Frontal cortex (tissue), 4 donors: ENCODE measurements around the gene KRTAP19-3. TPM values are rescaled to one million over a fixed set of nuclear protein-coding genes. Genes with fewer than 3 reads are reported as not detected.
"Not testable (repeated sequence)": the region's sequence is repeated elsewhere in the genome, so short reads cannot be mapped to it uniquely, and the experiment has no call there.

ENCODE experiments used
- DNase-seq, 2 donors: peaks; one replicate each; pipeline ENCODE4 v3.0.0; 2012; ENCODE audit warnings: low spot score in 2 of 2
- FAIRE-seq: peaks from 2 replicates; lab custom pipeline; 2012; peaks lifted over from hg19 to GRCh38; lab: Jason Lieb, UNC
- total RNA-seq: library from RNA; depleted of rRNA; stranded (reverse); fragments of >200 nt; gene quantifications from one replicate; pipeline ENCODE4 v1.2.3, GENCODE V29; 2014
- donor health status: control.
- donor health status: control.
- donor health status: control.

Gene KRTAP19-3
- total RNA-seq, result not detected

GRCh38 chr21:30491963-30492428 is at the start of gene KRTAP19-3:
KRTAP19-3 (minus strand) TSS chr21:30492013; CDS start chr21:30491957, 56 bp downstream.
- DNase-seq, result no peak
- FAIRE-seq, result no peak

- FAIRE-seq (no peak), DNase-seq (no peak)
Observed at GRCh38 chr21:30518876-30519275, 27.1 kb upstream of the KRTAP19-3 start.

GRCh38 chr21:30515681-30516080 is 23.9 kb upstream of the KRTAP19-3 start:
- no peak for FAIRE-seq
- no peak for DNase-seq

GRCh38 chr21:30505621-30506205 is 13.9 kb upstream of the KRTAP19-3 start:
- not testable (repeated sequence) for FAIRE-seq, DNase-seq

- FAIRE-seq (no peak), DNase-seq (no peak)
Observed at GRCh38 chr21:30502041-30502440, 10.2 kb upstream of the KRTAP19-3 start, which contains the start of gene KRTAP19-5. KRTAP19-5 (minus strand) TSS chr21:30502141; CDS start chr21:30502090, 51 bp downstream.

- FAIRE-seq, result no peak
Observed at GRCh38 chr21:30497065-30497464, 5.3 kb upstream of the KRTAP19-3 start, which contains the start of gene KRTAP19-4. KRTAP19-4 (minus strand) TSS chr21:30497165; CDS start chr21:30497110, 55 bp downstream.

GRCh38 chr21:30487336-30487735 is 4.5 kb downstream of the KRTAP19-3 start, which contains the start of gene KRTAP19-2:
KRTAP19-2 (minus strand) TSS chr21:30487436; CDS start chr21:30487348, 88 bp downstream.
- FAIRE-seq, result no peak
- no peak for DNase-seq

More at GRCh38 chr21:30497065-30497464, 5.3 kb upstream of the KRTAP19-3 start, which contains the start of gene KRTAP19-4:
- DNase-seq, result no peak

GRCh38 chr21:30486180-30486579 is 5.6 kb downstream of the KRTAP19-3 start:
- no peak for FAIRE-seq

GRCh38 chr21:30482130-30482529 is 9.7 kb downstream of the KRTAP19-3 start:
- FAIRE-seq (no peak), DNase-seq (no peak)

More at GRCh38 chr21:30486180-30486579, 5.6 kb downstream of the KRTAP19-3 start:
- no peak for DNase-seq

GRCh38 chr21:30480145-30480544 is 11.7 kb downstream of the KRTAP19-3 start, which contains the start of gene KRTAP19-1:
KRTAP19-1 (minus strand) TSS chr21:30480367; CDS start chr21:30480317, 50 bp downstream.
- FAIRE-seq, result no peak
- no peak for DNase-seq

- FAIRE-seq, result no peak
- no peak for DNase-seq
Observed at GRCh38 chr21:30479259-30479658, 12.6 kb downstream of the KRTAP19-3 start.

GRCh38 chr21:30478004-30478403 is 13.8 kb downstream of the KRTAP19-3 start:
- FAIRE-seq, result no peak
- DNase-seq, result no peak

- FAIRE-seq (no peak), DNase-seq (no peak)
Observed at GRCh38 chr21:30468900-30469714, 22.7 kb downstream of the KRTAP19-3 start.

- DNase-seq (no peak), FAIRE-seq (no peak)
Observed at GRCh38 chr21:30463713-30464112, 28.1 kb downstream of the KRTAP19-3 start.

- no peak for DNase-seq
- no peak for FAIRE-seq
Observed at GRCh38 chr21:30448514-30448913, 43.3 kb downstream of the KRTAP19-3 start.

GRCh38 chr21:30447056-30447455 is 44.8 kb downstream of the KRTAP19-3 start:
- no peak for FAIRE-seq
- DNase-seq, result no peak

- DNase-seq (no peak), FAIRE-seq (no peak)
Observed at GRCh38 chr21:30444204-30444603, 47.6 kb downstream of the KRTAP19-3 start.

- FAIRE-seq (no peak), DNase-seq (no peak)
Observed at GRCh38 chr21:30443226-30443625, 48.6 kb downstream of the KRTAP19-3 start.
